Activated naive CD4-positive, alpha-beta T cell treated with anti-CD3 and anti-CD28 coated beads for 36 hours (primary cell): ENCODE results near the gene FUZ. TPM values are rescaled to one million over a fixed set of nuclear protein-coding genes. Genes with fewer than 3 reads are reported as not detected.

ENCODE experiments used
- CTCF ChIA-PET: fragments of 350-600 bp; sonication (Branson Sonifier 250); formaldehyde crosslinking; loops from one replicate; lab custom pipeline; 2021; ENCODE audit warnings: antibody characterized with exemption; lab: Charles Lee
- DNase-seq: peaks from one replicate; pipeline ENCODE4 v3.0.0-alpha.2; 2020
- H3K27ac Mint-ChIP-seq: one replicate; pipeline ENCODE4 v1.8.0; 2021; ENCODE audit warnings: mild to moderate bottlenecking, mixed read lengths
- H3K27me3 Mint-ChIP-seq: one replicate; pipeline ENCODE4 v1.8.0; 2021; ENCODE audit warnings: low read depth, mixed read lengths
- H3K36me3 Mint-ChIP-seq: one replicate; pipeline ENCODE4 v1.8.0; 2021; ENCODE audit warnings: low read depth, mixed read lengths
- H3K4me1 Mint-ChIP-seq: one replicate; pipeline ENCODE4 v1.8.0; 2021; ENCODE audit warnings: low read depth, mixed read lengths
- H3K4me3 Mint-ChIP-seq: one replicate; pipeline ENCODE4 v1.8.0; 2021; ENCODE audit warnings: mild to moderate bottlenecking, moderate library complexity, mixed read lengths
- H3K9me3 Mint-ChIP-seq: one replicate; pipeline ENCODE4 v1.8.0; 2021; ENCODE audit warnings: mixed read lengths
- intact Hi-C: fragments of 100-400 bp; cut with micrococcal nuclease; formaldehyde crosslinking; loops from one replicate; pipeline ENCODE4 v1.15.1; 2023
- total RNA-seq, 2 experiments: library from RNA; stranded (reverse); gene quantifications; one replicate each; pipeline ENCODE4 v1.2.3, GENCODE V29; 2021

The FUZ gene
- total RNA-seq, 2 experiments from 2014 or later: 14.5 to 14.9 TPM

GRCh38 chr19:49779731-49780555, 33.1 kb downstream of the FUZ start:
- Mint-ChIP-seq H3K4me3 (no peak overlapping the region), H3K27ac (no peak overlapping the region), H3K36me3 (peaks cover 18% of the 10 kb centered on the region), H3K4me1 (peaks cover 6% of the 10 kb centered on the region), H3K9me3 (no peaks in the 10 kb centered on the region), H3K27me3 (no peaks in the 10 kb centered on the region)
- intact Hi-C loops: no loop called here
- no peak for DNase-seq
- CTCF ChIA-PET: no interaction called here

- intact Hi-C loops: no loop called here
- no peaks in the 10 kb centered on the region for H3K9me3 Mint-ChIP-seq
- CTCF ChIA-PET: no interaction called here
- H3K4me3 Mint-ChIP-seq: no peak overlapping the region
- DNase-seq: no peak
- H3K4me1 Mint-ChIP-seq: peaks cover 8% of the 10 kb centered on the region
- no peak overlapping the region for H3K27ac Mint-ChIP-seq
- H3K27me3 Mint-ChIP-seq: no peaks in the 10 kb centered on the region
- peaks cover 5% of the 10 kb centered on the region for H3K36me3 Mint-ChIP-seq
Measured at GRCh38 chr19:49776371-49776764, 36.7 kb downstream of the FUZ start.

GRCh38 chr19:49775742-49776370, 37.2 kb downstream of the FUZ start:
- DNase-seq: no peak
- H3K4me1 Mint-ChIP-seq: peaks cover 8% of the 10 kb centered on the region
- CTCF ChIA-PET: no interaction called here
- H3K9me3 Mint-ChIP-seq: no peaks in the 10 kb centered on the region
- intact Hi-C loops: no loop called here
- no peaks in the 10 kb centered on the region for H3K27me3 Mint-ChIP-seq
- peaks cover 5% of the 10 kb centered on the region for H3K36me3 Mint-ChIP-seq
- no peak overlapping the region for H3K4me3 Mint-ChIP-seq
- no peak overlapping the region for H3K27ac Mint-ChIP-seq

- no peaks in the 10 kb centered on the region for H3K27me3 Mint-ChIP-seq
- H3K27ac Mint-ChIP-seq: no peak overlapping the region
- no peaks in the 10 kb centered on the region for H3K9me3 Mint-ChIP-seq
- H3K4me1 Mint-ChIP-seq: peaks cover 7% of the 10 kb centered on the region
- H3K4me3 Mint-ChIP-seq: no peak overlapping the region
- intact Hi-C loops: no loop called here
- H3K36me3 Mint-ChIP-seq: peaks cover 2% of the 10 kb centered on the region
- DNase-seq: no peak
- CTCF ChIA-PET: no interaction called here
Measured at GRCh38 chr19:49774969-49775368, 38.1 kb downstream of the FUZ start.

- intact Hi-C loops: no loop called here
- CTCF ChIA-PET: no interaction called here
- Mint-ChIP-seq H3K4me3 (no peak overlapping the region), H3K36me3 (peaks cover 3% of the 10 kb centered on the region), H3K4me1 (peaks cover 11% of the 10 kb centered on the region), H3K27ac (no peak overlapping the region), H3K9me3 (no peaks in the 10 kb centered on the region), H3K27me3 (no peaks in the 10 kb centered on the region)
- no peak for DNase-seq
Measured at GRCh38 chr19:49773663-49774350, 39.3 kb downstream of the FUZ start.

GRCh38 chr19:49772850-49773432, 40.2 kb downstream of the FUZ start:
- Mint-ChIP-seq H3K36me3 (peaks cover 3% of the 10 kb centered on the region), H3K9me3 (no peaks in the 10 kb centered on the region), H3K4me1 (peaks cover 19% of the 10 kb centered on the region), H3K4me3 (no peak overlapping the region), H3K27me3 (no peaks in the 10 kb centered on the region), H3K27ac (no peak overlapping the region)
- no peak for DNase-seq
- CTCF ChIA-PET: no interaction called here
- intact Hi-C loops: no loop called here

- no peak overlapping the region for H3K4me3 Mint-ChIP-seq
- no peak for DNase-seq
- intact Hi-C loops: no loop called here
- CTCF ChIA-PET: interaction anchor here (0.6 kb wide), 1 partner anchor 47 kb away, joined by 4 read pairs; no protein-coding TSS in a partner anchor
- peaks cover 27% of the 10 kb centered on the region for H3K4me1 Mint-ChIP-seq
- H3K36me3 Mint-ChIP-seq: peaks cover 3% of the 10 kb centered on the region
- no peaks in the 10 kb centered on the region for H3K27me3 Mint-ChIP-seq
- no peak overlapping the region for H3K27ac Mint-ChIP-seq
- no peaks in the 10 kb centered on the region for H3K9me3 Mint-ChIP-seq
Measured at GRCh38 chr19:49771674-49772139, 41.4 kb downstream of the FUZ start.

GRCh38 chr19:49770529-49770928, 42.6 kb downstream of the FUZ start:
- H3K4me3 Mint-ChIP-seq: no peak overlapping the region
- H3K27ac Mint-ChIP-seq: no peak overlapping the region
- no peaks in the 10 kb centered on the region for H3K9me3 Mint-ChIP-seq
- intact Hi-C loops: no loop called here
- peaks cover 3% of the 10 kb centered on the region for H3K36me3 Mint-ChIP-seq
- no peaks in the 10 kb centered on the region for H3K27me3 Mint-ChIP-seq
- DNase-seq: no peak
- CTCF ChIA-PET: interaction anchor here (0.6 kb wide), 1 partner anchor 271 kb away, joined by 6 read pairs; no protein-coding TSS in a partner anchor
- peaks cover 32% of the 10 kb centered on the region for H3K4me1 Mint-ChIP-seq

GRCh38 chr19:49767967-49768581, 45.0 kb downstream of the FUZ start:
- peak overlapping the region; percentile 94 for H3K4me3 Mint-ChIP-seq
- no peaks in the 10 kb centered on the region for H3K9me3 Mint-ChIP-seq
- peaks cover 32% of the 10 kb centered on the region for H3K4me1 Mint-ChIP-seq
- DNase-seq: no peak
- CTCF ChIA-PET: no interaction called here
- H3K27ac Mint-ChIP-seq: no peak overlapping the region
- no peaks in the 10 kb centered on the region for H3K27me3 Mint-ChIP-seq
- H3K36me3 Mint-ChIP-seq: peaks cover 2% of the 10 kb centered on the region
- intact Hi-C loops: loop anchor here (2.0 to 5.0 kb wide), 2 partner anchors 219 to 316 kb away; partner anchors contain the start of genes ALDH16A1 and PIH1D1

- intact Hi-C loops: loop anchor here (2.0 to 5.0 kb wide), 2 partner anchors 219 to 315 kb away; partner anchors contain the start of genes ALDH16A1 and PIH1D1
- DNase-seq: no peak
- H3K36me3 Mint-ChIP-seq: peaks cover 2% of the 10 kb centered on the region
- no peaks in the 10 kb centered on the region for H3K9me3 Mint-ChIP-seq
- H3K4me3 Mint-ChIP-seq: peak overlapping the region; percentile 94
- peaks cover 30% of the 10 kb centered on the region for H3K4me1 Mint-ChIP-seq
- CTCF ChIA-PET: interaction anchor here (0.5 to 1.0 kb wide), 2 partner anchors 77 to 357 kb away, joined by 3 to 4 read pairs; partner anchors contain the start of gene CPT1C
- H3K27me3 Mint-ChIP-seq: no peaks in the 10 kb centered on the region
- no peak overlapping the region for H3K27ac Mint-ChIP-seq
Measured at GRCh38 chr19:49767381-49767780, 45.7 kb downstream of the FUZ start.

- no peaks in the 10 kb centered on the region for H3K27me3 Mint-ChIP-seq
- H3K9me3 Mint-ChIP-seq: no peaks in the 10 kb centered on the region
- intact Hi-C loops: loop anchor here (1.0 to 5.0 kb wide), 12 partner anchors 41 to 315 kb away; partner anchors contain the start of genes AKT1S1, ALDH16A1, ATF5 and FUZ
- H3K4me3 Mint-ChIP-seq: peak within 1 kb of the TSS; percentile 94
- H3K27ac Mint-ChIP-seq: peak within 1 kb of the TSS; percentile 92
- H3K4me1 Mint-ChIP-seq: peaks cover 30% of the 10 kb centered on the region
- peaks cover 2% of the 10 kb centered on the region for H3K36me3 Mint-ChIP-seq
- CTCF ChIA-PET: interaction anchor here (0.5 to 1.0 kb wide), 2 partner anchors 76 to 357 kb away, joined by 3 to 4 read pairs; partner anchors contain the start of gene CPT1C
- no peak for DNase-seq
Measured at GRCh38 chr19:49766930-49767299, 46.2 kb downstream of the FUZ start, which contains the start of gene AP2A1. AP2A1 (plus strand) TSS chr19:49767001; CDS start chr19:49767134, 133 bp downstream.
